ENCODE measurements around the gene PSD4.

PSD4 gene

GRCh38 chr2:113215056-113215455, 41.3 kb downstream of the PSD4 start:
- TF ChIP-seq, protein P1, sequence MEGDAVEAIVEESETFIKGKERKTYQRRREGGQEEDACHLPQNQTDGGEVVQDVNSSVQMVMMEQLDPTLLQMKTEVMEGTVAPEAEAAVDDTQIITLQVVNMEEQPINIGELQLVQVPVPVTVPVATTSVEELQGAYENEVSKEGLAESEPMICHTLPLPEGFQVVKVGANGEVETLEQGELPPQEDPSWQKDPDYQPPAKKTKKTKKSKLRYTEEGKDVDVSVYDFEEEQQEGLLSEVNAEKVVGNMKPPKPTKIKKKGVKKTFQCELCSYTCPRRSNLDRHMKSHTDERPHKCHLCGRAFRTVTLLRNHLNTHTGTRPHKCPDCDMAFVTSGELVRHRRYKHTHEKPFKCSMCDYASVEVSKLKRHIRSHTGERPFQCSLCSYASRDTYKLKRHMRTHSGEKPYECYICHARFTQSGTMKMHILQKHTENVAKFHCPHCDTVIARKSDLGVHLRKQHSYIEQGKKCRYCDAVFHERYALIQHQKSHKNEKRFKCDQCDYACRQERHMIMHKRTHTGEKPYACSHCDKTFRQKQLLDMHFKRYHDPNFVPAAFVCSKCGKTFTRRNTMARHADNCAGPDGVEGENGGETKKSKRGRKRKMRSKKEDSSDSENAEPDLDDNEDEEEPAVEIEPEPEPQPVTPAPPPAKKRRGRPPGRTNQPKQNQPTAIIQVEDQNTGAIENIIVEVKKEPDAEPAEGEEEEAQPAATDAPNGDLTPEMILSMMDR (IDR thresholded peaks at IDR 0.05; ENCODE audit: low read length, missing control alignments) = no peak
- no peak overlapping the region for H3K4me3 ChIP-seq (replicated peaks; ENCODE audit: low read depth, low read length)
- DNase-seq (ENCODE audit: low read depth) = no peak

DNA sequence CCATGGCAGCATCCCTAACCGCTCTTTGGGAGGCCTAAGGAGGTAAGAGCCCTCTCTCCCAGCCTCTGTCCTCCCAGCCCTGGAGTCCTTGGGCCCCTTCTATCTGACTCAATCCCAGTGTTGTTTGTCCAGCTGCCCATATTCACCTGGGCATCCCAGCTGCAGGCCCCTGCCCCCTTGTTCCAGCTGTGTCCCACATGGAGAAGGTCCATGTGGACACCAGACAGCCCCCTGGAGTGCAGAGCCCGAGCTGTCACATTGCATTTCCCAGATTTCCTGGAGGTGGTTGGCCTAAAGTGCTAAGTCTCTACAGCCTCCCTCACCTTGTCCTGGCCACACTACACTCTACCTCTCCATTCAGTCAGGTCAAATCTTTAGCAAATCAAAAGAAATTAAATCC, 42.5 kb downstream of the PSD4 start:
- DNase-seq (ENCODE audit: low read depth) = no peak
- TF ChIP-seq, protein P1 (IDR thresholded peaks at IDR 0.05; ENCODE audit: low read length, missing control alignments) = no peak
- H3K4me3 ChIP-seq (replicated peaks; ENCODE audit: low read depth, low read length) = no peak overlapping the region

- no peak overlapping the region for H3K4me3 ChIP-seq (replicated peaks; ENCODE audit: low read depth, low read length)
- TF ChIP-seq, protein P1 (IDR thresholded peaks at IDR 0.05; ENCODE audit: low read length, missing control alignments) = no peak
- DNase-seq (ENCODE audit: low read depth) = no peak
Observed at GRCh38 chr2:113216891-113217454, 43.2 kb downstream of the PSD4 start.

DNA sequence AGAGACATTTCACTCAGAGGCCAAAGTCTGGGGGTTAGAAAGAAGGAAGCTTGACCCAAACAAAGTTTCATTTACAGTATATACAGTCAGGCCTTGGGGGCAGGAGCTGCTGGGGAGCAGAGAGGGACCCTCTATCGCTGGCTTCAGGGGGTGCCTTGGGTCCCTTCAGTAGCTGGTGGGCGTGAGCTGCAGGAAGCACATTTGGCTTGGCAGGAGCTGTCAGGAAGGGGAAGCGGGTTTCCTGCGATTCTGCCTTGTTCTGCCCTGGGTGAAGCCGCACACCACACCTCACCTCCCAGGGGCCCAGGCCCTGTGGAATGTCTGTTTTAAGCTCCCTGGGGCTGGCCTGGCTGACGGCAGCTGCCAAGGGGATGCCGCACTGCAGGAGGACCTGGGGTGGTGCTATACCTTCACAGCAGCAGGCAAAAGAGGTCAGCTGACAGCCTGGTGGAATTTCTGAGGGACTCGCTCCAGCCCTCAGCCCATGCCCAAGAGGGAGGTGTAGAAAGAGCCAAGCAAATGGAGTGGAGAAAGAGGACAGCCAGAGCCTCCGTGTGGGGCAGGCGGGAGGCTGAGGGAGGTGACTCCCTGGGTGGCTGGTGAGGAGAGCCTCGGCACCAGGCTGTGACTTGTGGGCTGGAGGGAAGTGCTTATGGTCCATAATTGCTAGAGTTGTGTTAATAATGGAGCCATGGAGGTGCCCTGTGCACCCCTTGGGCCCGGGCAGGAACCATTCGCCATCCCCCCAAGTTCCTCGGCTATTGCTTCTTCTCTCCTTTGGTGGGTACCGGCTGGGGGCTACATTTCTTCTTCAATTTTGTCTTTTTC, 43.9 kb downstream of the PSD4 start:
- no peak overlapping the region for H3K4me3 ChIP-seq (replicated peaks; ENCODE audit: low read depth, low read length)
- TF ChIP-seq, protein P1 (IDR thresholded peaks at IDR 0.05; ENCODE audit: low read length, missing control alignments) = no peak
- no peak for DNase-seq (ENCODE audit: low read depth)

GRCh38 chr2:113218283-113219091, 44.7 kb downstream of the PSD4 start:
- DNase-seq (ENCODE audit: low read depth) = no peak
- TF ChIP-seq, protein P1 (IDR thresholded peaks at IDR 0.05; ENCODE audit: low read length, missing control alignments) = no peak
- H3K4me3 ChIP-seq (replicated peaks; ENCODE audit: low read depth, low read length) = no peak overlapping the region

GRCh38 chr2:113219092-113219441, 45.3 kb downstream of the PSD4 start:
- DNase-seq (ENCODE audit: low read depth) = no peak
- TF ChIP-seq, protein P1 (IDR thresholded peaks at IDR 0.05; ENCODE audit: low read length, missing control alignments) = no peak
- no peak overlapping the region for H3K4me3 ChIP-seq (replicated peaks; ENCODE audit: low read depth, low read length)
